Fibroblast of skin of abdomen (primary cell): ENCODE data around the gene ATP8B1.
A peak's percentile ranks its signal among the peaks of the same experiment; 100 is the strongest.

Source experiments
- DNase-seq: peaks from one replicate; pipeline ENCODE4 v3.0.0-alpha.2; 2013

Gene ATP8B1

DNA sequence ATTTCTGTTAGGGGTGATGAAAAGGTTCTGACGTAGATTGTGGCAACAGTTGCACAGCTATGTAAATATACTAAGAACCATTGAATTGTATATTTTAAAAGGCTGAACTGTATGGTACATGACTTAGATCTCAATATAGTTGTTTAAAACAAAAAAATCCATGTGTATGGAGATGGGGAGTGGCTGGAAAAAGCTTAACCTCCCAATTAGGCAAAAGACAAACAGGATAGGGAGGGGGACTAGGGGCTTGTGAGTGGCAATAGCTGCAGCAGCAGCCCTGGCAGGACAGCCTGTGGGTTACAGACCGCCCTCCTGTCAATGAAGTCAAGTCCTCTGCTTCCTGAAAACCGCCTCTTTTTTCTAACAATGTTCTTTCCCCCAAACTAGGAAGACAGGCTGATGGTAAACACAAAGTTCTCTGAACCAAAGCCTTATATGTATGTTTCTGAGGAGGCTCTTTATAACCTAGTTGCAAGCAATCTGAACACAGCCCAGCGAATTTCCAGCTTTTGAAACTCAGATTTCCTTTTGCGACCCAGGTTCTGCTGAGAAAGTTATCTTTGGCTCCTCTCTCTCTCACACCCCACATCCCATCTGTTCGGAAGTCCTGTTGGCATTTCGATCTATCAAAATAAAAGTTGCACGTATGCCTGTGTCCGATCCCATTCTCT is 10.3 kb downstream of the ATP8B1 start:
- DNase-seq = no peak

DNA sequence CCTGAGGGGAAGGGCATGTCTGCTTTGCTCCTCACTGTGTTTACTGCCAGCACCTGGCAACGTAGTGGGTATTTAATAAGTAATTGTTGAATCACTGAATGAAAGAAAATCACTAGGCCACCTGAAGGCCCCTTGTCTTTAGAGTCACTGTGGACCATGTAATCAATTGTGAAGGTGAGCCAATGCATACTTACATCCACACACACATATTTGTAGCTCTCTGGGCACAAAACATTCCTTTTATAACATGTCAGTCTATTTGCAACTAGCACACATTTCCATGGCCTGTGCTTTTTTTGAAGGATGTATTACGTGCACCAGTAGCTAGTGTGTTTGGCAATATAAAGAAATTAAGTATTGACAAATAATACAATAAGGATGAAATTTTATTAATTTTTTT is 11.2 kb downstream of the ATP8B1 start:
- DNase-seq = no peak

DNA sequence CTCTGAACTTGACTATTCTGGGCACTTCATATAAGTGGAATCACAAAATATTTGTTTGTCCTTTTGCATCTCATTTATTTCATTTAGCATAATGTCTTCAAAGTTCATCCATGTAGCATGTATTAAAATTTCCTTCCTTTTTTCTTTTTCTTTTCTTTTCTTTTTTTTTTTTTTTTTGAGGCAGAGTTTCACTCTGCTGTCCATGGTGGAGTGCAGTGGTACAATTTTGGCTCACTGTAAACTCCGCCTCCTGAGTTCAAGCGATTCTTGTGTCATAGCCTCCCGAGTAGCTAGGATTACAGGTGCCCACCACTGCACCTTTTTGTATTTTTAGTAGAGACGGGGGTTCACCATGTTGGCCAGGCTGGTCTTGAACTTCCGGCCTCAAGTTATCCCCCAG is 11.9 kb downstream of the ATP8B1 start:
- no peak for DNase-seq

DNA sequence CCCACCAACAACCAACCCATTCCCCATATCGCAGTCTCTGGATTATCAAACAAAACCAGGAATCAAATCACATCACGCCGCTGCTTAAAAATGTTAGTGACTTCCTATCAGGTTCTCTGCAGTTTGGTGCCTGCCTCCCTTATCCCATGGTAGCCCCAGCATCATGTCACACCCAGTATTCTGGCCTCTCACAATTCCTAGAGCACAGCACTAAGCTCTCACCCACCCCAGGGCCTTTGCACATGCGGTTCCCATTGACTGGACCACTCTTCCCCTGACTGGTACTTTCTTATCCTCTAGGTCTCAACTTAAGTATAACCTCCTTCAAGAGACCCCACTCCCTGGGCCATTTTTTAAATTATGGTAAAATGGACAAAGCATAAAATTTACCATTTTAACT is 12.8 kb downstream of the ATP8B1 start:
- no peak for DNase-seq

DNA sequence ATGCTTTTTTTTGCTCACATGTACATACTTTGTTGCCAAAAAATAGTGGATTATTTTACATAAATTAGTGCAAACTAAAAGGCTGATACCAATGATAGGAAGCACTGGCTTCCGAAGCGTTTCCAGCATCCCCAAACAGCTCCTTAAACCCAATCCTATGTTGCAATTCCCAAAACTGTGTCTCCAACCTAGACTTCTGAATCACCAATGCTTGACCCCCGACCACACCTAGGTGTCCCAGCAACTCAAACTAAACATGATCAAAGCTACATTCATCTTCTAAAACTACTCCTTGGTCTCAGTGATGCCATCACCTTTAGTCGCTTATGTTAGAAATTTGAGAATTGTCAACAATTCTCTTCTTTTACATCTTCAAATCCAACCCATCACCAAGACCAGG is 13.4 kb downstream of the ATP8B1 start:
- DNase-seq = no peak

DNA sequence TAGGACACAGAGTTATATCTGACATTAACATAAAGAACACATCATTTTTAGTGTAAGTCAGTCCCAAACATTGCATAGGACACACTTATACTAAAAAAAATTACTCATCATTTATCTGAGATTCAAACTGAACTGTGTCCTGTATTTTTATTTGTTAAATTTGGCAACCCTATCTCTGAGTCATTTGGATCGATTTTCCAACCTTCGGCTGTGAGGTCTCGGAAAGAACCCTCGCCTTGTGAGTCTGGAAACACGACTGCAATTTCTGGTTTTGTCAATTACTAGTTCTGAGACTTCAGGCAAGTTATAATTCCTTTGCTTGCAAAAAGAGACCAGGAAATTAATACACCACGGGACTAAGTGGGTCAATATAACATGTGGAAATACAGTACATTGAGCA is 14.0 kb downstream of the ATP8B1 start:
- DNase-seq = peak; percentile 77

DNA sequence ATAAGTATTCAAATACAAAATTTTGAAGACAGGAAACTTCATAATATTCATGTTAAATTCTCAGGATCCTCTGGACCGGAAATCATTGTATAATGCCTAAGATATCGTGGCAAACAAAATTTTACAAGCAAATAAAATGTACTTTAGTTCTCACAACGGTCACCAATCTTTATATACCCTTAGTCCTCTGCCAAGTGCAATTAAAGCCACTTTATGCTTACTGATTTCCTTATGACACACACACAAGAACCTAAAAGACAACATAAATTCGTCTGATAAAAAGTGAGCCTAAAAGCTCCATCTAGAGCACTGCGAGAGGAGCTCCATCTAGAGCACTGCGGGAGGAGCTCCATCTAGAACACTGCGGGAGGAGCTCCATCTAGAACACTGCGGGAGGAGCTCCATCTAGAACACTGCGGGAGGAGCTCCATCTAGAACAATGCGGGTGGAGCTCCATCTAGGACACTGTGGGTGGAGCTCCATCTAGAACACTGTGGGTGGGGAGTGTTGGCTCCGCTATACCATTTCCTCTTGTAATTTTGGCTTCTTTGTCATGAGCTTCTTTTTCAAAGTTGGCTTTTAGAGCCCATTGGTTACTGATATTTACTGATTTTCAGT is 15.9 kb downstream of the ATP8B1 start:
- no peak for DNase-seq

DNA sequence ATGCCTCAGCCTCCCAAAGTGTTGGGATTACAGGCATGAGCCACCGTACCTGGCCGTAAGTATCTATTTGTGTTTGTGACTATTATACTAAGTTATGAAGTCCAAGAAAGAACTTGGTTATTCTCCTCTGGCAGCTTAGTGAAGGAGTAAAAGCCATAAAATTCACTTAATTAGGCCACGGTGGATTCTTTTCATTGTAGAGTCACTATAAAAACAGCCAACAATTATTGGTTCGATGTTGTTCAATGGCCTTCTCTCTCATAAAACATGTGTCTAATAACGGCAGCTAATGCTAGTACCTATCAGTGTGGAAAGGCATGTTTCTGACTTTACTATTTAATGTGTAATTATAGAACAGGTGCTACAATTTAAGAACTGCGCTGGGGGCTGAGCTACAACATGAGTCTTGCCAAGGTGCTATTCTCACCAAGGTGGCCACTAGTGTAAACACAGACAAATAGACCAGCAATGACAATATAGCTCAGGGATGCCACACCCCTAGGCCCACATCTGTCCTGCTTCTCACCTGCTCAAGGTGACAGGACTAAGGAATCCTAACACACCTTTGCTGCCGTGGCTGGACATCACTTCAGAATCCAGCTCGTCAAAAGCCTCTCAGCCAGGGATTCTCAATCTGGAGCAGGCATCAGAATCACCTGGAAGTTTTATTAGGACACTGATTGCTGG is 17.2 kb downstream of the ATP8B1 start:
- DNase-seq = no peak

DNA sequence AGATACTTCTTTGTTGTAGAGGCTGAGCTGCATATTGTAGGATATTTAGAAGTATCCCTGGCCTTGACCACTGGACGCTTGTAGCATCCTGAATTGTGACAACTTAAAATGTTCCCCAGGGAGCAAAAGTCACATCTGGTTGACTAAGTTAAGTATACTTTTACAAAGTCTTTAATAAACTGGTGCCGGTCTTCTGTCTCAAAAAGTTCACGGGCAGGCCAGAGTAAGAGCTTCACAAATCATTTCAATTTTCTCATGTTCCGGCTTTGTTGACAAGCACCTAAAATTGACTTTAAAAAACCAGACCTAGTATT is 18.4 kb downstream of the ATP8B1 start:
- DNase-seq = no peak

DNA sequence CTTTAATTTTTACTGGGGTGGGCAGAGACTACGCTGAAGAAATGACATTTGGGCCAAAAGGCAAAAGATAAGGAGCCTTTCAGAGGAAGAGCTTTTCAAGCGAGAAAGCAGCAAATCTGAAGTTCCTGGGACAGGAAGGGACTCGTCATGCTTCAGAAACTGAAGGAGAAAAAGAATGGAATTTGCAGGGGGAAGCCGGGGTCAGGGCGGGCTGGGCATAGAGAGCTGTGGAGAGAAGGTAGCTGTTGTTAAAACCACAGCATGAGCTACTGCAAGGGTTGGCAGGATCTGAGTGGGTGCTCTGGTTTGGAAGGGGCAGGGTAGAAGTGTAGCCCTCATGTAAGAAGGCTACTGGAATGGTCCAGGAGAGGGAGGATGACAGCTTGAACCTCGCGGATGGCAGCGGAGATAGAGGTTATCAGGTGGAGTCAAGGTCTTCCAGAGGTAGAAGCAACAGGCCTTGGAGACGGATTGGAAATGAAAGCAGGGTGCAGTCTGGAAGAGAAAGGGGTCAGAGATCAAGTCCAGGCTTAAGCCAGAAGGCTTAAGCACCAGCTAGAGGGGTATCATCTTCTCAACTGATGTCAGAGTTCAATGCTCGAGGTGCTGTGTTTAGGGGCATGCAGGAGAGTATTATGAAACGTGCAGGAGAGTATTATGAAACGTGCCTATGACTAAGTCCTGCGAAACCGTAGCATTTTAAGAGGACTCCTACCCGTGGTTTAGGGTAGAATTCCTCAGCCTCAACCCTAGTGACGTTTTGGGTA is 18.9 kb downstream of the ATP8B1 start:
- DNase-seq = peak; percentile 78

DNA sequence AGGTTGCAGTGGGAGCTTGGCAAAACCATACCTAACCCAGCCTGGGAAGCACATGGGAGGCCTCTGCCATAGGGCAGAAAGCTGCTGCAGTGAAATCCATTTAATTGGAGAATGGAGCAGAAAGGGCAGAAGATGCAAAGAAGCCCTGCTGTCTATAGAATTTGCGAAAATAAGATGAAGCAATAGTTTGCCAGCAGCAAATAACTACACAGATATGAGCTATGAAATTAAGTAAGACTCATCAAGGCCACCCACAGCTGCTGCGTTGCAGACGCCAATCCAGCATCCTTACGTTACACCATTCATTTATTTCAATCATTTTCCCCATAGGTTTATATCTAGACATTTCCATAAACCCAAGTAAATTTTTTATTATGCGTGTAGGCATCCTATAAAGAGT is 21.1 kb downstream of the ATP8B1 start:
- no peak for DNase-seq

DNA sequence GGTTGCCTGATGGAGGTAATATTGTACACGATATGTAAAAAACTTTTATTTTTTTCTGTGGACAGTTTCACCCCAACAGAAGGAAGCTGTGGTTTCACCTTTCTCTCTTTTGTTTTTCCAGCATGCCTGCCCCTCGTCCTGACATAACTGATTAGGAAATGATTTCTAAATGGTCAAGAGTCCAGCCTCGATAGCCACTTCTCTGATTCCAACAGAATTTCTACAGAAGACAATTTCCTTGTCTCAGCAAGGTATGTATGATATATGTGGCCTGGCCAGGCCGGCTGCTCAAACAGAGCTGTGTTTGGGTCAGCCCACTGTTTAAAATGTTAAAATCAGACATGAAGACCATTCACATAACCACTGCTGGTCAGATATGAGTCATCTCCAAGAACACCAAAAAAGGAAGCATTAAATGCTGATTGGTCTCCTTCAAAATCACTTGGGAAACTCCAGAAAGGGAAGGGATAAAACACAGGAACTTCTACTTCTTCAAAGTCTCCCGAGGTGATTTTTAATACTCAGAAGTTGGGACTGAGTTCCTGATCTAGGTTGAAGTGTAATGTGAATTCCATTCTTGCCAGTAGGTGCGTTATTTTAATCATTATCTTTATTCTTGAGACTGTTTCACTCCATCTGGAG is 22.3 kb downstream of the ATP8B1 start:
- DNase-seq = peak; percentile 91

DNA sequence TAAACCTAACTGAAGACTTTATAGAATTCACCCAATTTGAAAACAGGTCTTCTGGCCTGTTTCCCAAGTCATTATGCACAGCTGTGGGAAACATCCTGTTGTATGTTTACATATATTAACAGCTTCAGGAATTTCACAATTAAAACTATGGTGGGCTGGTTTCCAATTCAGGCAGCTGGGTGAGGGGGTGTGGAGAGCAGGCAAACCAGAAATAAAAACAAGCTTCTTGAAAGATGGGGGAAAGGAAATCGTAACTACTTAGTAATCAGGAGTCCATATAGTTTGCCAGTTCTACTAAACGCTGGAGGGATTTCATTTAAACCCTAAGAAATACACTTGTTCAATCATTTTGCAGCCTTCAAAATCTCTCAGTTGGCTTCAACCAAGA is 22.8 kb downstream of the ATP8B1 start:
- DNase-seq = peak; percentile 71

DNA sequence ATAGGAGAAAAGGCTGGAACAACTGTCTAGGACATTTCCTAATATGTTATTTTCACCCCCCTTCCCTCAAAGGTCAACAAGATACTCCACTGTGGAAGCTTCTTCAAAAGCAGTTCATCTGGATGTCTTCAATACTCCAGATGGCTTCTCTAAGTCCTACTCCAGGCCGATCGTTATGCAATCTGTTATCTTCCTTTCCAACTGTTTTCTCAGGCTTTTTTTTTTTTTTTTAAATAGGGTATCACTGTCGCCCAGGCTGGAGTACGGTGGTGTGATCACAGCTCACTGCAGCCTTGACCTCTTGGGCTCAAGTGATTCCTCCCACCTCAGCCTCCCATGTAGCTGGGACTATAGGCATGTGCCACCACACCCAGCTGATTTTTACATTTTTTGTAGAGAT is 26.3 kb downstream of the ATP8B1 start:
- DNase-seq = no peak

DNA sequence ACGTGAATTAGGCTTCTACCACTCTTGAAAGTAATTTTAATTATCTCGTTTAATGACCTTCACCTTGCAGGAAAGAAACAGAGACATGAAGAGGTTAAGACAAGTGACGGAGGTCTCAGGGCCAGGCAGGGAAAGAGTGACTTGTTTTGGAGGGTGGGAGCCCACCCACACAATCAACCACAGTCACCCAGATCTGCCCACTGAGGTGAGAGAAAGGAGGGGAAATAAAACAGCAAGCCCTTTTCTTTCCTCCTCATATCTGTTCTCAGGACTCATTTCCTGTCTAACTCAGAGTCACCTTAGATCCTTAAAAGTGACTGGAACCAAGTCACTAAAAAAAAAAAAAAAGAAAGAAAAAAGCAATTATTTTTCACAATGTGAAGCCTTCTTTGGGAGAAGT is 26.8 kb downstream of the ATP8B1 start:
- no peak for DNase-seq

DNA sequence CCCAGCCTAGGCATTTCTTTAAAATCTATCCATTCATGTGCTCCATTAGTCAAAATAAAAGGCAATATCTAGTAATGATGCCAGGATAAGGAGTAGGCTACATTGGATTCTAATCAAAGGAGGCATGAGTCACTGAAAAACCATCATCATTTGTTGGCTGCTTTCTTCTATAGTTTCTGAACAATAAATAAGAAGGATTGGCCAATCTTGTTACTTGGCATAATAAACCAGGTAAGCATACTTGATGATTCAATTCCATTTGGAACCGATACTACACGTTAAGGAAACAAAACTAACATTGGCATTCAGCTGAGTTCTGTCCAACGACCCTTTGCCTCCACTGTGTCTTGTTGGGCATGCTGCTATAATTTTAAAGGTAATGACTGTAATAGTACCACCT is 27.2 kb downstream of the ATP8B1 start:
- no peak for DNase-seq

DNA sequence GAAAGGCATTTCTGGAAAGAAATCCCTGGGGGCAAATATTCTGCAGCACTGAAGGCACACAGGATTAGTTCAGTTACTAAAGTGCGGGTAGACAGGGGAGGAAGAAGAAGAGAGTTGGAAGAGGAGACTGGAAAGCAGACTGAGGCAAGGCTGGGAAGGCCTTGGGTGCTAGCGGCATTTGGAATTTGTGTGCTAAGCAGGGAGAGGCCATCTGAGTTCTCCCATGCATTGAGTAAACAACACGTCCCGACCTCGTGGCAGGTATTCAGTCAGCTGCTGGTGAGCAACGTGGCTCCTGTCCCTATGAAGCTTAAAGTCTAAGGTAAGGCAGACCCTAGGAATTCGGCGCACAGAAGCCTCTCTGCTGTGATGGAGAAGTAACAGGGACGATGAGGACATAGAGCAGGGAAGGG is 30.7 kb downstream of the ATP8B1 start:
- DNase-seq = no peak

DNA sequence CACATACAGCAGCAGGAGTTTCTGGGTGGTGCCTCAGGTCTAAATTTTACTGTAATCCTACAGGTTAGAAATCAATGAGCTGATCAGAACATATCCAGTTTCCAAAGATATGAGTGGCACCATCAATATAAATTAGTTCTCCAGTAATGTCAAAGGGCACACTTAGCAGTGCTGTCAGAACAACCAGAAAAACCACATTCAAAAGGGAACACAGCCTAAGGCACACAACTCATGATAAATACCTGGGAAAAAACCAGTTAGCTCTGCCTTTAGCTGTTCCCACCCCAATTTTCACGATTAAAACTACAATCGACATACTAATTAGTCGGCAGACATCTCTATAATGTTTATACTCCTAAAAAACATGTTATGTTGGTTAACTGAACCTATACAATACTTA is 31.5 kb downstream of the ATP8B1 start:
- no peak for DNase-seq

DNA sequence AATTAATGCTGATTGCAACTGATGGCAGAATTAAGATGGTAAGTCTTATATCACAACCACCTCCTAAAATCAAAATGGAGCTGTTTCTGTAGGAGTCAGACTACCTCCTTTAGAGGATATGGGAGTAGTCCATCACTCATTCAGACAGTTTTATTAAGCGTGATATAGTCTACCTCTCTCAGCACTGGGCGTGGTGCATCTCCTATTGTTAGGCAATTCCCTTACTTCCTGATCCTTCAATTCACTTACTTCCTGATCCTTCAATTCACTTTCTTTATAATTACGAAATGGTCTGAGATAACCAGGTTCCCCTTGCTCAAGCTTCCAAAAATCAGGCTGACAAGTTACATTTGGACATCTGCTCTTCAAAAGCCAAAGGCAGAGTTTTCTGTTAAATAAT is 31.9 kb downstream of the ATP8B1 start:
- DNase-seq = no peak

DNA sequence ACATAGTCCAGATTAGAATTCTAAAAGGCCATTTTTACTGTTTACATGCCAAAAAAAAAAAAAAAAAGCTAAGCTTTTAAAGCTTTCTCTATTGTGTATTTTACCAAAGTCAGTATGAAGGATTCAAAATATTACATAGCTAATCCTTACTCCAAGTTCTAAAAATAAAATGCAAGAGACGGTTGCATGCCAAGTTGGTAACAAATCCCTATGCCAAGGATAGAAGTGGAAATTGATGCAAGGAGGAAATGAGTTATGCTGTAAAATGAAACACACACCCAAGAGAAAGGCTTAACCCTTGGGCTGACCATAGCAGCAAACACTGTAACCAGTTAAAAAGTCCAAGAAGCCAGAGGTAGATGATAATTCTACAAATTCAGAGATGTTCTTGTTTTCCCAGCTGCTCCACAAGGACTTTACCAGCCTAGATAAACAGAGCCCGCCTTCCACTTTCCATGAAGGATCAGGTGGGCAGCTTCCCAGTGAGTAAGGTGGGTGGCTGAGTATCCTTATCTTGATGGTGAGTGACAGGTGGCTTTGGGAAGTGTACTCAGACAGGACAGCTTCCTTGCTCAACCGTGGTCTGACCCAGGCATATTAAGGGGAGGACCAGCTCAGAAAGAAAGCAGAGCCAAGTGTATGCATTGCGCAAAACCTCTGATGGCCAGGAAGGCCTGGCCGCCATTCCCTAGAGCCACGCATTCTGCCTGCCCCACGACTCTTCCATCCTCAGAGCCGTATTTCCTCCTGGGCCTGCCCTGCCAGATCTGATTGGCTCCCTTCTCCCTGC is 34.4 kb downstream of the ATP8B1 start:
- no peak for DNase-seq

DNA sequence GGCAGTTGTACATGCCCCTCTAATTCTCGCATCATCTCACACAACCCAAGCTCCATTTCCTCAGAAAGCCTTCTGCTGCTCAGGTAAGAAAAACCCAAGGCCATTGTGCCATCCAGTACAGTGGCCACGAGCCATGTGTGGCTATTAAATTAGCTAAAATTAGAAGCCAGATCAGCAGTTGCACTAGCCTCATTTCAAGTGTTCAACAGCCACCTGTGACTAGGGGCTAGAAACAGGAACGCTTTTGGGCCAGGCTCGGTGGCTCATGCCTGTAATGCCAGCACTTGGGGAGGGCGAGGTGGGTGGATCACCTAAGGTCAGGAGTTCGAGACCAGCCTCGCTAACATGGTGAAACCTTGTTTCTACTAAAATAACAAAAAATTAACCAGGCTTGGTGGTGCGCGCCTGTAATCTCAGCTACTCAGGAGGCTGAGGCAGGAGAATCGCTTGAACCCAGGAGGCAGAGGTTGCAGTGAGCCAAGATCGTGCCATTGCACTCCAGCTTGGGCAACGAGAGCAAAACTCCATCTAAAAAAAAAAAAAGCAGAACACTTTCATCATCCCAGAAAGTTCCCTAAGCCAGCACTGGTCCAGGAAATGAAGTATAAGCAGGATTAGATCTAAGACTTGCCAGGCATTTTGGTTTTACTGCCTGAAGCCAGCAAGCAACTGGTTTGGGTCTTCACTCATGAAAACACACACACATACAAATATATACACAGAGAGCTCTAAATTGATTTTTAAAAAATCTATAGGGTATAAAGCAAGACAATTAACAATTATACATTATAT is 35.7 kb downstream of the ATP8B1 start:
- DNase-seq = no peak
